ENCODE measurements around the gene CEP250.

The CEP250 gene

GRCh38 chr20:35560541-35560940 lies 105.1 kb downstream of the CEP250 start:
- no peak for DNase-seq (ENCODE audit: low read depth, low spot score)

GRCh38 chr20:35561268-35561667 lies 105.9 kb downstream of the CEP250 start:
- DNase-seq (ENCODE audit: low read depth, low spot score): no peak

- no peak for DNase-seq (ENCODE audit: low read depth, low spot score)
These were observed 106.3 kb downstream of the CEP250 start for GRCh38 chr20:35561671-35562070.

- DNase-seq (ENCODE audit: low read depth, low spot score): no peak
These were observed 107.2 kb downstream of the CEP250 start for GRCh38 chr20:35562541-35563110.

- DNase-seq (ENCODE audit: low read depth, low spot score): no peak
These were observed 108.4 kb downstream of the CEP250 start for GRCh38 chr20:35563834-35564233.

- DNase-seq (ENCODE audit: low read depth, low spot score): no peak
These were observed 109.5 kb downstream of the CEP250 start for GRCh38 chr20:35564905-35565304.

GRCh38 chr20:35568645-35569044 lies 113.2 kb downstream of the CEP250 start:
- DNase-seq (ENCODE audit: low read depth, low spot score): no peak

Measured in brain pericyte (primary cell).